GM19023 (cell line): Measurements from ENCODE around the gene ZNF197.
"Not testable (repeated sequence)": the region's sequence is repeated elsewhere in the genome, so short reads cannot be mapped to it uniquely, and the experiment has no call there.

Experiments used
- ATAC-seq: cut with Tn5 transposase; IDR thresholded peaks from one replicate; pipeline ENCODE4 v1.9.1; 2021; ENCODE audit warnings: mild to moderate bottlenecking, moderate library complexity; ENCODE audit not compliant: unreplicated experiment

ZNF197 gene

GRCh38 chr3:44659434-44659833, 34.6 kb downstream of the ZNF197 start:
- no peak for ATAC-seq

DNA sequence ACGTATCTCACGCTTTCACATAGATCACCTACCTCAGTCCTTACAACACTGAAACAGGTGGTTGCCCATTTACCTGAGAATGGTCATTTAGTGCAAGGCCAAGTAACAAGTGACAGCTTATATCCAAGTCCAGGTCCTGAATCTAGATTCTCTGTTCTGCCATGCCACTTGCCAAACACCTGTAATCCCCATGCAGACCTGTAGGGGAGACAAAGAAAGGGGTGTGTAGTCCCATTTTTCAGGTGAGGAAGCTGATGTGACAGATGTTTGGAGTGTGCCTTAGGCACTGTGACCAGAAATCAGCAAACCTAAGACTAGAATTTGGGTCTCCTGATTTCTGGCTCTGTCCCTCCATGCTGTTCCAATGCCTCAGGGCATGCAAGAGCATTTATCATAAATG, 36.4 kb downstream of the ZNF197 start:
- ATAC-seq, result no peak

DNA sequence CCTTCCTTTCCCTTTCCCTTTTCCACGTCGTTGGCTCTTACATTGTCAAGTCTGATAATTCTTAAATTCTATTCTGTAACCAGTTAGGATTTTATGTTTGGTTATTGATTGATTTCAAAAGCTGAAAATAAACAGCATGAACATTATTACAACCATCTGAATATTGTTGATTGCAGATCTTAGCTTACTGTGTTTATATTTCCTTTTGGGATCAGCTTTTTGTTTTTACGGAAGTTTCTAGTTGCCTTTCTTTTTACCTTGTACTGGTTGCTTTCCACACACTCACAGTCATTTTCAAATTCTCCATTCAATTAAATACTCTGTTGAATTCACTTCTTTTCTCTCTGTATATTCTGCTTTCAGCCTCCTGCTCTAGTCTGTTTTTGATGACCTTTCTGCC, 40.3 kb downstream of the ZNF197 start:
- ATAC-seq, result no peak

DNA sequence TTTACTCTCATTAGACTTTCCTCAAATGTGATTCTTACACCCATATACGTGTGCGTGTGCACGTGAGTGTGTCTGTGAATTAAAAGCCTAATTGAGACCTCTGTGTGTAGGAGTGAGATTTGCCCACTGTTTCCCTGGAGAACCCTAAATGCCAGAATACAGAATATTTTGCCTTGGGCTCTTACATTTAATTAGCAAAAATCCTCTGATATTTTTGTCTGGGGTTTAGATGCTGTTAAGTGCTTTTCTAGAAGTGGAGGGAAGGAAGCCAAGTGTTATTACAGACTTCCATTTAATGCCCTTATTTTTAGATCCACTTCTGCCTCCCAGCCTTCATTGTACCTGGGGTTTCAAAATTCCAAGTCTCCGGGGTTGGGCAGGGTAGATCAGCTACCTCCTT, 41.5 kb downstream of the ZNF197 start:
- no peak for ATAC-seq

DNA sequence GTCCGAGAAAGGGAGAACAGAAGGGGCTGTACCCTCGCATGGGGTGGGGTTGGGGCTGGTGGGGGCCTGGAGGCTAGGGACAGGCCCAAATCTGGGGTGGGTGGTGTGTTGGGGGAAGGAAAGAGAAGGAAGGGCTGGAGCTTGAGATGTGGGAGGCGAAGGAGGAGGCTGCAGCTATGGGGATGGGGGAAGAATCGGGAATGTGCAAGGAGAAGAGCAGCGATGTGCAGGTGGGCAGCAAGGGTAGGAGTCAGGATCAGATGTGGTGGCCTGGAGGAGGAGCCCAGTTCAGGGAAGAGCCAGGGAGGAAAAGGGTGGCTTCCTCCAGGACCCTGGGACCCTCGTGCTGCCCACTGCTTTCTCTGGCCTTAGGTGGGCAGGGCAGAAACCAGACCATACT, 44.9 kb downstream of the ZNF197 start:
- ATAC-seq, result no peak

- ATAC-seq, result not testable (repeated sequence)
These were observed 48.6 kb downstream of the ZNF197 start for GRCh38 chr3:44673466-44673865.

GRCh38 chr3:44674211-44674610, 49.4 kb downstream of the ZNF197 start:
- ATAC-seq, result no peak

- no peak for ATAC-seq
These were observed 53.8 kb downstream of the ZNF197 start for GRCh38 chr3:44678480-44679116.

DNA sequence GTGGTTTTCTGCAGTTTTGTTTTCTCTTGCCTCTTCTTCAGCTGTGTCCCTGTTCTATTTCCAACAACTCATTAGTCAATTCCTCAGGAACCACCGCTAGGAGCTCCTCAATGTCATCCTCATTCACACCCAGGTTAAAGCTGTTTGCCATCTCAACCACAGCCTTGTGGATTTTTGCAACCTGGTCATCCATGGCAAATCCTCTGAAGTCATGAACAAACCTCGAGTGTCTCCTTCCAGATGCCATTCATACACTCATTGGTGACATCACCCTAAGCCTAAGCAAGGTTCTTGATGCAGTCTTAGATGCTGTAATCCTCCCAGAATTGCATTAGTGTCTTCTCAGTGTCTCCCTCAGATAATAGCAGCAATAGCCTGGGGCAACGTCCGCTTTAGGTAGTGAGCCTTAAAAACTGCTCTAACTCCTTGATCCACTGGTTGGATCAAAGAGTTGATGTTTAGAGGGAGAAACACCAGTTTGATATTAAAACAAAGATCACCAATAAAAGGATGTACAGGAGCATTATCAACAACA, 56.2 kb downstream of the ZNF197 start:
- ATAC-seq, result no peak

DNA sequence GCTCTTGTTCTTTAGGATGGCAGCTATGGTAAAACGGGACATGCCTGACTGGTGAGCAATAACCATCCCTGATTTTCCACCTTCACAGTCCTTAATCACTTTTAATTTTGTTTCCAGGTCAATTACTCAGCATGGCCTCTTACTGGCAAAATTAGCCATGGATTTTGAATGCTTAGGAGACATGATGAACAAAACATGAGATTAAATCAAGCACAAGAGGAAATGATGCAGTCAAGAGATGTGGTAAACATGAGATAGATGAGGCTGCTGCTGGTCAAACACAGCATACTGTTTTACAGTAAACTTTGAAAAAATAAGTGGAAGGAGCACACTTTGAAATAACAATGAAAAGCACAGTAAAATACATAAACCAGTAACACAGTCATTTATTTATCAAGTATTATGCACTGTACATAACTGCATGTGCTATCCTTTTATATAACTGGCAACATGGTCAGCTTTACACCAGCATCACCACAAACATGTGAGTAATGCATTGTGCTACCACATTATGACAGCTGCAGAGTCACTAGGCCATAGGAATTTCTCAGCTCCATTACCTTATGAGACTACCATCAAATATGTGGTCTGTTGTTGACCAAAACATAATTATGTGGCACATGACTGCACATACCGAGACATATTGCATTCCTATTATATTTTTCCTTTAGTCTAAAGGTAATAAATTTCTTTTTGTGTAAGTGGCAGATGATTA, 57.5 kb downstream of the ZNF197 start:
- no peak for ATAC-seq

- peak; percentile 85 for ATAC-seq
These were observed 60.4 kb downstream of the ZNF197 start for GRCh38 chr3:44685128-44685800.

DNA sequence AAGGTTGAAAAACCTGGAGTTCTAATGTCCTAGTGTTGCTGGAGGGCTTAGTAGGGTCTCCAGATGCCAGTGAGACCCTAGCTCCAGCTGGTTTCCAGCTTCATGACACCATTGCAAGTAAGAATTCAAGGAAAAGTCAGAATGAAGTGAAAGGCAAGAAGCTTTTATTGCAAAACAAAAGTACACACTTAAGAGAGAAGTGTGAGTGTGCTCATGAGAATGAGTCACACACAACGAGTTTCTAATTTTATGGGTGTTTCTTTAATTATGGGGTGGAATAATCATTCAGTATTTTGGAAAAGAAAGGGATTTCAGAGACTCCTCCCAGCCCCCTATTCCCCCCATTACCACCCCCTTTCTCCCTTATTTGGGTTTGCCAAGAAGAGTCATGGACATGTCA, 63.1 kb downstream of the ZNF197 start:
- ATAC-seq, result no peak
